Bronchial smooth muscle cell (primary cell): ENCODE data around the gene PLXNB1. TPM values are rescaled to one million over a fixed set of nuclear protein-coding genes. Genes with fewer than 3 reads are reported as not detected.

Source experiments
- total RNA-seq: library from RNA; depleted of rRNA; stranded (reverse); fragments of >200 nt; gene quantifications from 2 replicates; pipeline ENCODE4 v1.2.1, GENCODE V29; 2014

PLXNB1 gene, protein sequence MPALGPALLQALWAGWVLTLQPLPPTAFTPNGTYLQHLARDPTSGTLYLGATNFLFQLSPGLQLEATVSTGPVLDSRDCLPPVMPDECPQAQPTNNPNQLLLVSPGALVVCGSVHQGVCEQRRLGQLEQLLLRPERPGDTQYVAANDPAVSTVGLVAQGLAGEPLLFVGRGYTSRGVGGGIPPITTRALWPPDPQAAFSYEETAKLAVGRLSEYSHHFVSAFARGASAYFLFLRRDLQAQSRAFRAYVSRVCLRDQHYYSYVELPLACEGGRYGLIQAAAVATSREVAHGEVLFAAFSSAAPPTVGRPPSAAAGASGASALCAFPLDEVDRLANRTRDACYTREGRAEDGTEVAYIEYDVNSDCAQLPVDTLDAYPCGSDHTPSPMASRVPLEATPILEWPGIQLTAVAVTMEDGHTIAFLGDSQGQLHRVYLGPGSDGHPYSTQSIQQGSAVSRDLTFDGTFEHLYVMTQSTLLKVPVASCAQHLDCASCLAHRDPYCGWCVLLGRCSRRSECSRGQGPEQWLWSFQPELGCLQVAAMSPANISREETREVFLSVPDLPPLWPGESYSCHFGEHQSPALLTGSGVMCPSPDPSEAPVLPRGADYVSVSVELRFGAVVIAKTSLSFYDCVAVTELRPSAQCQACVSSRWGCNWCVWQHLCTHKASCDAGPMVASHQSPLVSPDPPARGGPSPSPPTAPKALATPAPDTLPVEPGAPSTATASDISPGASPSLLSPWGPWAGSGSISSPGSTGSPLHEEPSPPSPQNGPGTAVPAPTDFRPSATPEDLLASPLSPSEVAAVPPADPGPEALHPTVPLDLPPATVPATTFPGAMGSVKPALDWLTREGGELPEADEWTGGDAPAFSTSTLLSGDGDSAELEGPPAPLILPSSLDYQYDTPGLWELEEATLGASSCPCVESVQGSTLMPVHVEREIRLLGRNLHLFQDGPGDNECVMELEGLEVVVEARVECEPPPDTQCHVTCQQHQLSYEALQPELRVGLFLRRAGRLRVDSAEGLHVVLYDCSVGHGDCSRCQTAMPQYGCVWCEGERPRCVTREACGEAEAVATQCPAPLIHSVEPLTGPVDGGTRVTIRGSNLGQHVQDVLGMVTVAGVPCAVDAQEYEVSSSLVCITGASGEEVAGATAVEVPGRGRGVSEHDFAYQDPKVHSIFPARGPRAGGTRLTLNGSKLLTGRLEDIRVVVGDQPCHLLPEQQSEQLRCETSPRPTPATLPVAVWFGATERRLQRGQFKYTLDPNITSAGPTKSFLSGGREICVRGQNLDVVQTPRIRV (N-terminal part only)
- 42.6 and 57.5 TPM in 2 replicates for total RNA-seq

DNA sequence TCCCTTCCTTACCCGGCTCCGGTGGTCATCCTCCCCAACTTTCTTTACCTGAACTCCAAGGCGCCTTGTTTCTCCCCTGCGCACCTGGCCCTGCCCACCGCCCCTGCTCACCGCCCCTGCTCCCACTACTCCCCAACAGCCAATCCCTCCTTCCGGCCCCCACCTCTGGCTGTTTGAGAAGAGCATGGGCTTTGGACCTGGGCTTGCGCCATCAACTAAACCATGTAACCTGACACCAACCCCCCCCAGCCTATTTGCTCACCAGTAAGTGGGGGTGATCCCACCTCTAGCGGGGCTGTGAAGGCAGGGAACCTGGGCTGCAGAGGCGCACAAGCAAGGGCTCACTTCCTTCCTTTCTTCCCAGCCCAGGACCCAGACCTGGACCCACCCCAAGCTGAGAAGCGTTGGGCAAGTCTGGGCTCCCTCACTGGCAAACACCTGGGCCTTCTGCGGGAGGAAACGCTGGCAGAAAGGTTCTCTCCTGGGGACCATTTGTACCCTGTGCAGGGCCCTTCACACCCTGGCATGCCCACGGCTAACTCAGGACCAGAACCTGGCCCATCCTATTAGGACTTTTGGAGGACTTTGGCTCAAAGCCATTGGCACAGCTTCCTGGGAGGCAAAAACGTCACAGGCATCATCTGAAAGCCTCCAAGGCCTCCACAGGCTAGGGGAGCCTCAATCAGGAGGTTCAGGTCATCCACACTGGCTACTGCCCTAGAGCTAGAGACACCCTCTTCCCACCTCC lies at the start of gene PLXNB1:
Gene PLXNB1 (minus strand): TSS at position 127 of the 748 bp plus-strand sequence. CDS start 5,475 bp downstream, outside the sequence.

GRCh38 chr3:48446425-48447193 lies 16.7 kb upstream of the PLXNB1 start, which contains the start of gene ATRIP:
TSS of gene ATRIP (plus strand) at chr3:48446737. CDS start at chr3:48446846, 109 bp downstream.

GRCh38 chr3:48439820-48440589 lies 10.1 kb upstream of the PLXNB1 start, which contains the start of the genes CCDC51 and TMA7:
TSS of gene CCDC51 (minus strand) at chr3:48440119. CDS start at chr3:48435128, 4,991 bp downstream.
TSS of gene TMA7 (plus strand) at chr3:48440257. CDS start at chr3:48440297, 40 bp downstream.

GRCh38 chr3:48371651-48372376 lies 58.1 kb downstream of the PLXNB1 start, which contains the start of gene FBXW12:
TSS of gene FBXW12 (plus strand) at chr3:48372219. CDS start at chr3:48372768, 549 bp downstream.

Other genes starting within 250 kb of the PLXNB1 start
- 0.94 and 1.1 TPM in 2 replicates for gene CDC25A, start 241.7 kb downstream of the PLXNB1 start, total RNA-seq
- gene CAMP, start 206.6 kb downstream of the PLXNB1 start, total RNA-seq, result 0.26 TPM in 1 of 2 replicates, not detected in the other
- gene ZNF589, start 189.0 kb downstream of the PLXNB1 start, total RNA-seq, result 3.5 and 4.4 TPM in 2 replicates
- gene NME6, start 128.7 kb downstream of the PLXNB1 start, total RNA-seq, result 16.7 and 28.9 TPM in 2 replicates
- not detected in 2 replicates for gene SPINK8, start 96.4 kb downstream of the PLXNB1 start, total RNA-seq
- gene FBXW12, start 57.9 kb downstream of the PLXNB1 start, total RNA-seq, result not detected in 2 replicates
- 36.0 and 43.8 TPM in 2 replicates for gene CCDC51, start 10.0 kb upstream of the PLXNB1 start, total RNA-seq
- gene TMA7, start 10.2 kb upstream of the PLXNB1 start, total RNA-seq, result 256 and 553 TPM in 2 replicates
- 3.3 and 3.6 TPM in 2 replicates for gene ATRIP, start 16.7 kb upstream of the PLXNB1 start, total RNA-seq
- 91.1 and 113 TPM in 2 replicates for gene SHISA5, start 74.1 kb upstream of the PLXNB1 start, total RNA-seq
- gene PFKFB4, start 126.7 kb upstream of the PLXNB1 start, total RNA-seq, result 4.9 and 5.7 TPM in 2 replicates
- gene UCN2, start 133.7 kb upstream of the PLXNB1 start, total RNA-seq, result 0.32 and 0.34 TPM in 2 replicates
- 27.0 and 27.6 TPM in 2 replicates for gene COL7A1, start 165.2 kb upstream of the PLXNB1 start, total RNA-seq
- 294 and 307 TPM in 2 replicates for gene UQCRC1, start 179.6 kb upstream of the PLXNB1 start, total RNA-seq
- not detected in 2 replicates for gene TMEM89, start 191.7 kb upstream of the PLXNB1 start, total RNA-seq
- gene SLC26A6, start 205.4 kb upstream of the PLXNB1 start, total RNA-seq, result 16.7 and 18.5 TPM in 2 replicates
- 0.52 and 1.1 TPM in 2 replicates for gene CELSR3, start 232.8 kb upstream of the PLXNB1 start, total RNA-seq